Measurements from ENCODE around the gene TXLNG. TPM values are rescaled to one million over a fixed set of nuclear protein-coding genes. Genes with fewer than 3 reads are reported as not detected.

Gene TXLNG
- total and polyA plus RNA-seq, 2 of the 13 experiments (the other 11 are each of a cell fraction or from before 2014, with no cell fraction given), result 13.1 to 15.5 TPM

GRCh38 chrX:16826207-16826606 is 39.9 kb downstream of the TXLNG start (continued):
- TF ChIP-seq, protein P1, sequence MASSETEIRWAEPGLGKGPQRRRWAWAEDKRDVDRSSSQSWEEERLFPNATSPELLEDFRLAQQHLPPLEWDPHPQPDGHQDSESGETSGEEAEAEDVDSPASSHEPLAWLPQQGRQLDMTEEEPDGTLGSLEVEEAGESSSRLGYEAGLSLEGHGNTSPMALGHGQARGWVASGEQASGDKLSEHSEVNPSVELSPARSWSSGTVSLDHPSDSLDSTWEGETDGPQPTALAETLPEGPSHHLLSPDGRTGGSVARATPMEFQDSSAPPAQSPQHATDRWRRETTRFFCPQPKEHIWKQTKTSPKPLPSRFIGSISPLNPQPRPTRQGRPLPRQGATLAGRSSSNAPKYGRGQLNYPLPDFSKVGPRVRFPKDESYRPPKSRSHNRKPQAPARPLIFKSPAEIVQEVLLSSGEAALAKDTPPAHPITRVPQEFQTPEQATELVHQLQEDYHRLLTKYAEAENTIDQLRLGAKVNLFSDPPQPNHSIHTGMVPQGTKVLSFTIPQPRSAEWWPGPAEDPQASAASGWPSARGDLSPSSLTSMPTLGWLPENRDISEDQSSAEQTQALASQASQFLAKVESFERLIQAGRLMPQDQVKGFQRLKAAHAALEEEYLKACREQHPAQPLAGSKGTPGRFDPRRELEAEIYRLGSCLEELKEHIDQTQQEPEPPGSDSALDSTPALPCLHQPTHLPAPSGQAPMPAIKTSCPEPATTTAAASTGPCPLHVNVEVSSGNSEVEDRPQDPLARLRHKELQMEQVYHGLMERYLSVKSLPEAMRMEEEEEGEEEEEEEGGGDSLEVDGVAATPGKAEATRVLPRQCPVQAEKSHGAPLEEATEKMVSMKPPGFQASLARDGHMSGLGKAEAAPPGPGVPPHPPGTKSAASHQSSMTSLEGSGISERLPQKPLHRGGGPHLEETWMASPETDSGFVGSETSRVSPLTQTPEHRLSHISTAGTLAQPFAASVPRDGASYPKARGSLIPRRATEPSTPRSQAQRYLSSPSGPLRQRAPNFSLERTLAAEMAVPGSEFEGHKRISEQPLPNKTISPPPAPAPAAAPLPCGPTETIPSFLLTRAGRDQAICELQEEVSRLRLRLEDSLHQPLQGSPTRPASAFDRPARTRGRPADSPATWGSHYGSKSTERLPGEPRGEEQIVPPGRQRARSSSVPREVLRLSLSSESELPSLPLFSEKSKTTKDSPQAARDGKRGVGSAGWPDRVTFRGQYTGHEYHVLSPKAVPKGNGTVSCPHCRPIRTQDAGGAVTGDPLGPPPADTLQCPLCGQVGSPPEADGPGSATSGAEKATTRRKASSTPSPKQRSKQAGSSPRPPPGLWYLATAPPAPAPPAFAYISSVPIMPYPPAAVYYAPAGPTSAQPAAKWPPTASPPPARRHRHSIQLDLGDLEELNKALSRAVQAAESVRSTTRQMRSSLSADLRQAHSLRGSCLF (CRISPR knock-in tag; IDR thresholded peaks at IDR 0.05; ENCODE audit: borderline replicate concordance), result no peak
- TF ChIP-seq ZNF644 (CRISPR knock-in tag; IDR thresholded peaks at IDR 0.05; ENCODE audit: low read depth) (no peak), ZHX2 (IDR thresholded peaks at IDR 0.05; ENCODE audit: low read depth) (no peak), ZHX2 (CRISPR knock-in tag; IDR thresholded peaks at IDR 0.05; ENCODE audit: borderline replicate concordance) (no peak), ZNF33B (CRISPR knock-in tag; IDR thresholded peaks at IDR 0.05) (no peak), TMF1 (CRISPR knock-in tag; IDR thresholded peaks at IDR 0.05; ENCODE audit: low read depth) (no peak), ZNF878 (CRISPR knock-in tag; IDR thresholded peaks at IDR 0.05) (no peak), NR1H2 (CRISPR knock-in tag; IDR thresholded peaks at IDR 0.05; ENCODE audit: borderline replicate concordance, low read depth) (no peak), POGZ (CRISPR knock-in tag; IDR thresholded peaks at IDR 0.05) (0 out of 2 replicates have a peak, but pooled peaks have one; percentile 19), JUN (CRISPR knock-in tag; IDR thresholded peaks at IDR 0.05) (no peak), ZNF850 (CRISPR knock-in tag; conservative IDR thresholded peaks at IDR 0.05) (no peak), ZNF296 (CRISPR knock-in tag; conservative IDR thresholded peaks at IDR 0.05) (no peak), STAT5B (CRISPR knock-in tag; IDR thresholded peaks at IDR 0.05) (no peak), SOX13 (IDR thresholded peaks at IDR 0.05) (no peak), SOX13 (CRISPR knock-in tag; conservative IDR thresholded peaks at IDR 0.05 in 1 of 2, IDR thresholded peaks at IDR 0.05 in 1 of 2) (peak in 1 of 2 experiments; percentile 44; a peak in 1 of 4 replicates), SP4 (CRISPR knock-in tag; IDR thresholded peaks at IDR 0.05) (no peak), ZNF30 (CRISPR knock-in tag; IDR thresholded peaks at IDR 0.05) (no peak), STAG1 (CRISPR knock-in tag; IDR thresholded peaks at IDR 0.05) (peak; percentile 59)
